NCI-H748 (cell line): ENCODE data around the gene SLC22A15.
"Not testable (repeated sequence)": the region's sequence is repeated elsewhere in the genome, so short reads cannot be mapped to it uniquely, and the experiment has no call there.

ENCODE experiments used
- DNase-seq: peaks from one replicate; lab custom pipeline; 2025; ENCODE audit not compliant: unreplicated experiment; lab: John Stamatoyannopoulos, UW

Gene SLC22A15

DNA sequence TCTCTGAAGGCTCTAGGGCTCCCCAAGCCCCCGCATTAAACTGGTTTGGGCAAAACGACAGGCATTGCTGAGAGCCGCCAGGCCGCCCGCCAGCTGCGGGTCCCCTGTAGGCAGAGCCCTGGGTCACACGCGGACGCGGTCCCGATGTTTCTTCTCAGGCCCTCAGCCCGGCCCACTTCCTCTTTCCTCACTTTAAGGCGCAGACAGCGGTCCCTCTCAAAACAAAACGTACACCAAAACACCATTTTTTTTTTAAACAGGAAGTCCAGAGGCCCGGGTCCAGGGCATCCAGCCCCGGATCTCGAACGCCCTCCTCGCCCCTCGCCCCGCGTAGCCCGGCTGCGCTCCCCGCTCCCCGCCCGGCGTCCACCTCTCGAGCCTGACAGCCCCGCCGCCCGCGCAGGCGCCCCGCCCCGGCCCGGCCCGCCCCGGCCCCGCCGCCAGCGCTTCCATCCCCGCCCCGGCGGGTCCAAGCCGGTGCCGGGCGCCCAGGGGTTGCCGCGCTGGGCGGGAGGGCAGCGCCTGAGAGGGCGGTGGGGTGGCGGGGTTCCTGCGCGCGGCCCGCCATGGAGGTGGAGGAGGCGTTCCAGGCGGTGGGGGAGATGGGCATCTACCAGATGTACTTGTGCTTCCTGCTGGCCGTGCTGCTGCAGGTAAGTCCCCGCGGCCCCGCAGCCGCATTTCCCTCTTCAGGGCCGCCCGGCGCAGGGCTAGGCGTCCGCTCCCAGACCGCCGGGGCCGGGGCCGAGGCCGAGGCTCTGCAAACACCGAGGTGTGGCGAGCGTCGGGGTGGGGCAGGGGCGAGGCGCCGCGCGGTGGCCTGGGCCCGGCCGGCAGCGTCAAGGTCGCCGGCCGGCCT lies at the start of gene SLC22A15:
Gene SLC22A15, plus strand, starts transcription at position 452 of the 859 bp plus-strand sequence. Its CDS starts 115 bp downstream, at position 567.
- peak; percentile 75 for DNase-seq

- no peak for DNase-seq
Measured at GRCh38 chr1:115927971-115928370, 48.3 kb upstream of the SLC22A15 start.

- DNase-seq = no peak
Measured at GRCh38 chr1:115929881-115930280, 46.4 kb upstream of the SLC22A15 start.

DNA sequence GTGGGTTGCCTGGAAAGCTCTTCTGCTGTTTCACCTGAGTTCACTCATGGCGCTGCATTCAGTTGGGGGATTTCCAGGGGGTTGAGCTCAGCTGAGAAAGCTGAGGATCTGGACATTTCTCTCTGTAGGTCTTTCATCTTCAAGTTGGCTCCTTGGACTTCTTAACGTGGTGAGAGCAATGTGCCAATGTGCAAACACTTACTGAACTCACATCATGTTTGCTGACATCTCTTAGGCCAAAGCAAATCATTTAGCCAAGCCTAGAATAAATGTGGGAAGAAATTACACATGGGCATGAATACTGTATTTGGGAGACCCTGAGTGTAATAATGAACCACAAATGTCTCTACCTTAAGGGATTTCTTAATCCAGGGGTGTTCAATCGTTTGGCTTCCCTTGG lies 42.7 kb upstream of the SLC22A15 start:
- no peak for DNase-seq

- no peak for DNase-seq
Measured at GRCh38 chr1:115939455-115939854, 36.9 kb upstream of the SLC22A15 start.

- DNase-seq = no peak
Measured at GRCh38 chr1:115946116-115946515, 30.2 kb upstream of the SLC22A15 start.

- no peak for DNase-seq
Measured at GRCh38 chr1:115949156-115949555, 27.2 kb upstream of the SLC22A15 start.

- DNase-seq = no peak
Measured at GRCh38 chr1:115951560-115951959, 24.8 kb upstream of the SLC22A15 start.

DNA sequence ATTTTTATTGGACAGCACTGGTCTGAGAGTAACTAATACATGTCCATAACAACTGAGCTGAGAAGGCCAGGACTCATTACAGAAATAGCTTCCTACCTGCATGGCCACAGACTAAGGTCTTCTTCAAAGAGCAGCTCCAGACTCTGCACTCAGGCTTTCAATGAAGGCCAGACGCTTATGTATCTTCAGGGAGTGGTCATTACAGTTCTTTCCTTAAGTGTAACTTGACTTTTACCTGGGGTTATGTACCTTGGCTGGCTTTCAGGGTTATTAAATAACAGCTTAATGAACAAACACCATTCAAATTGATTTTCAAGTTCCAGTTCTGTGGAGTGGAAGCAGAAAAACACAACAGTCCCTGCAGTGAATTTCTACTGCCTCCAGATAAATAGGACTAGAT lies 23.8 kb upstream of the SLC22A15 start:
- no peak for DNase-seq

DNA sequence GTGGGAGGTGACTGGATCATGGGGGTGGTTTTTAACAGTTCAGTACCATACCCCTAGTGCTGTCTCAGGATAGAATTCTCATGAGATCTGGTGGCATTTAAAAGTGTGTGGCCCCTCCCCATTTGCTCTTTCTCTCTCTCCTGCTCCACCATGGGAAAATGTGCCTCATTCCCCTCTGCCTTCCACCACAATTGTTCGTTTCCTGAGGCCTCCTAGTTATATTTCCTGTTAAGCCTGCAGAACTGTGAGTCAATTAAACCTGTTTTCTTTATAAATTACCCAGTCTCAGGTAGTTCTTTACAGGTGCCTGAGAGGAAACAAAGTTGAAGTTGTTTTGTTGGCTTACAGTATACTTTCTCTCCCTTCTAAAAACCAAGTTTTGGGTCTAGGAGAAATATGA lies 23.1 kb upstream of the SLC22A15 start:
- DNase-seq = no peak

DNA sequence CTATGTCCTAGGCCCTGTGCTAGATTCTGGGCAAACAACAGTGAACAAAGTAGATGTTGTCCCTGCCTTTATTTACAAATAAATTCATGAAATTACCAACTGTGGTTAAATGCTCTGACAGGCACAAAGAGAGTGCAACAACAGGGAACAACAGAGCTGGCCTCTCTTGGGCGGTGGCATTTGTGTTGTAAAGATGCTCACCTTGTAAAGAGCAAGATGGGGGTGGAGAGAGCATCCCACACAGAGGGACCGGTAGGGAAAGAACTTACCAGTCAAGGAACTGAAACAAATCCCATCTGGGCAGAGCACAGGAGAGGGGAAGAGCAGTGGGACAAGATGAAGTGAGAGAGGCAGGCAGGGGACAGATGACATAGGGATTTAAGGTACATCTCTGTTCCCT lies 21.6 kb upstream of the SLC22A15 start:
- DNase-seq = no peak

GRCh38 chr1:115955228-115955627 lies 21.1 kb upstream of the SLC22A15 start:
- no peak for DNase-seq

GRCh38 chr1:115958866-115959265 lies 17.4 kb upstream of the SLC22A15 start:
- DNase-seq = no peak

DNA sequence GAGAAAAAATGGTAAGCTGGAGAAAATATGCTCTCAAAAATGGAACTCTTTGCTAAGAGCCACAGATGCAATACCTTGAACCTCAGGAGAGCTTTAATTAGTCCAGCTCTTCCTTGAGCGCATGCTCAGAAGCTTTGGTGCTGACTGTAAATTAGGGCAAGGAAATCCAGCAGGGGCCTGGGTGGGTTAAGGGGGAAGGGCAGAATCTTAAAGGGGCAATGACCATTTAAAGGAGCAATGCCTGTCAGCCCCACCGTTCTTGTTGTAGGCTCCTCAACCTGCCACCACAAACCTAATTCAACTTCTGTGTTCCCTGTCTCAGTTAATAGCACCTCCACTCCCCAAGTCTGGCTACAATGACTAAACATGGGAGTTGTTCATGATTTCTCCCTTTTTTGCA lies 6.8 kb upstream of the SLC22A15 start:
- DNase-seq = peak; percentile 36

- not testable (repeated sequence) for DNase-seq
Measured at GRCh38 chr1:115971778-115972177, 4.5 kb upstream of the SLC22A15 start.

GRCh38 chr1:115973154-115973553 lies 3.2 kb upstream of the SLC22A15 start:
- DNase-seq = no peak

GRCh38 chr1:115975569-115976061 lies 698 bp upstream of the SLC22A15 start:
- DNase-seq = no peak

- DNase-seq = no peak
Measured at GRCh38 chr1:115976921-115977498, 697 bp downstream of the SLC22A15 start.

GRCh38 chr1:115977499-115978258 lies 1.4 kb downstream of the SLC22A15 start:
- no peak for DNase-seq

GRCh38 chr1:115978292-115978941 lies 2.1 kb downstream of the SLC22A15 start:
- DNase-seq = no peak

DNA sequence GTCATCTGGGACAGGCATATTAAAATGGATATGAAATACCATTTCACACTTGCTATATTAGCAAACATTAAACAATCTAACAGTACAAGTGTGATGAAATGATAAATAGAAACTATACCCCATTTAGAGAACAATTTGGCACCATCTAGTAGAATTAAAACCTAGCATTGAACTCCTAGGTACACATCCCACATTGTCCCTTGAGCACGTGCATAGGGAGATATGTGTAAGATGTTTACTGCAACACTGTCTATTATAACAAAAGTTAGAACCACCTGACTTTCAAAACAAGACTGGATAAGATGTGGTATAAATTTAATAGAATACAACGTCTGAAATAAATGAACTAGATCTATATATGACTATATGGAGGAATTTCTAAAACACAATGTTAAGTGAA lies 3.8 kb downstream of the SLC22A15 start:
- DNase-seq = no peak
